ENCODE data around the gene C2CD2.

- no peak for TF ChIP-seq CTCF (conservative IDR thresholded peaks at IDR 0.05; ENCODE audit: low read length)
- TF ChIP-seq EZH2phosphoT487 (IDR thresholded peaks at IDR 0.05; ENCODE audit: borderline replicate concordance) = no peak
These were observed 5.2 kb upstream of the C2CD2 start for GRCh38 chr21:41958886-41959563.
